HepG2 (cell line): ENCODE measurements around the gene HNRNPL. TPM values are rescaled to one million over a fixed set of nuclear protein-coding genes. Genes with fewer than 3 reads are reported as not detected.

Experiments
- ATAC-seq: fragments of 200-7000 bp; cut with Tn5 transposase; 3 replicates; pipeline ENCODE4 v1.9.1; 2020; ENCODE audit warnings: mild to moderate bottlenecking, moderate library complexity
- BruUV-seq: library from RNA; stranded (reverse); fragments of 400-500 nt; replicated peaks from 2 replicates; lab custom pipeline; 2021; lab: Mats Ljungman, UMichigan
- CTCF ChIA-PET: fragments of 300-600 bp; formaldehyde crosslinking; extraction: SDS; loops from one replicate; lab custom pipeline; 2021; ENCODE audit warnings: low total read pairs, inconsistent platforms, low intra/inter-chr PET ratio; lab: Yijun Ruan, JAX
- POLR2A ChIA-PET: fragments of 350-600 bp; sonication (Branson Sonifier 250); formaldehyde crosslinking; loops from one replicate; lab custom pipeline; 2020; ENCODE audit warnings: antibody characterized with exemption, inconsistent platforms; lab: Yijun Ruan, JAX
- DNase-seq: peaks from one replicate; pipeline ENCODE4 v3.0.0-alpha.2; 2015; ENCODE audit warnings: low spot score
- FAIRE-seq: peaks from 3 replicates; lab custom pipeline; 2011; peaks lifted over from hg19 to GRCh38; lab: Jason Lieb, UNC
- H2AFZ ChIP-seq: one replicate; pipeline ENCODE4 v1.6.1; 2011; ENCODE audit warnings: low read length, inconsistent platforms
- H3K27ac ChIP-seq: fragments of 300-600 bp; 3 replicates; pipeline ENCODE4 v1.8.0; 2011; ENCODE audit warnings: mixed run types, mild to moderate bottlenecking, mixed read lengths, low read length, inconsistent platforms; ENCODE audit not compliant: insufficient read depth; ENCODE audit errors: extremely low read length
- H3K27me3 ChIP-seq, 2 experiments: fragments of 200-600 bp in 1 of 2; 2 replicates in 1 of 2; 3 replicates in 1 of 2; pipeline versions ENCODE4 v1.6.0 to v1.8.0; 2011; ENCODE audit warnings: low read length in 2 of 2, mild to moderate bottlenecking in 2 of 2, moderate library complexity in 2 of 2, inconsistent platforms in 1 of 2; ENCODE audit not compliant: insufficient read depth in 2 of 2, control insufficient read depth in 1 of 2
- H3K36me3 ChIP-seq, 2 experiments: fragments of 200-600 bp in 1 of 2; replicated peaks in 1 of 2; 2 replicates in 1 of 2; 3 replicates in 1 of 2; pipeline versions ENCODE4 v1.5.1 to v1.8.0; 2011; ENCODE audit warnings: low read length in 2 of 2, inconsistent platforms in 1 of 2; ENCODE audit not compliant: insufficient read depth in 2 of 2, control insufficient read depth in 1 of 2
- H3K4me1 ChIP-seq: 2 replicates; pipeline ENCODE4 v1.5.1; 2012; ENCODE audit warnings: low read length, inconsistent platforms; ENCODE audit not compliant: insufficient read depth
- H3K4me2 ChIP-seq: 2 replicates; pipeline ENCODE4 v1.6.0; 2011; ENCODE audit warnings: low read depth, low read length, inconsistent platforms
- H3K4me3 ChIP-seq, 3 experiments: fragments of 200-600 bp in 1 of 3; sonication (generic), shearing (Covaris generic) in 1 of 3; replicated peaks in 1 of 3; 2 replicates each; pipeline ENCODE4 v1.5.1; 2011 to 2016; ENCODE audit warnings: low read length in 3 of 3, inconsistent platforms in 2 of 3, low read depth in 2 of 3, mild to moderate bottlenecking in 2 of 3, control low read depth in 1 of 3, mixed read lengths in 1 of 3; ENCODE audit not compliant: insufficient read depth in 1 of 3
- H3K79me2 ChIP-seq: one replicate; pipeline ENCODE4 v1.6.1; 2011; ENCODE audit warnings: low read length, inconsistent platforms; ENCODE audit not compliant: insufficient read depth
- H3K9ac ChIP-seq: 2 replicates; pipeline ENCODE4 v1.6.0; 2011; ENCODE audit warnings: mild to moderate bottlenecking, low read depth, low read length, inconsistent platforms; ENCODE audit not compliant: insufficient read depth
- H3K9me3 ChIP-seq: 2 replicates; pipeline ENCODE4 v1.5.1; 2012; ENCODE audit warnings: mild to moderate bottlenecking, low read length
- H4K20me1 ChIP-seq: 2 replicates; pipeline ENCODE4 v1.6.0; 2011; ENCODE audit warnings: inconsistent platforms, mild to moderate bottlenecking, low read length, moderate library complexity; ENCODE audit not compliant: insufficient read depth
- CBX5 ChIP-seq: sonication (generic); formaldehyde crosslinking; IDR thresholded peaks from 2 replicates; pipeline ENCODE4 v1.4.0; 2020; ENCODE audit warnings: missing genetic modification reagents, borderline replicate concordance
- CC2D1A ChIP-seq: sonication (generic); formaldehyde crosslinking; IDR thresholded peaks from 2 replicates; pipeline ENCODE4 v1.8.1; 2023; ENCODE audit warnings: mild to moderate bottlenecking, missing genetic modification reagents
- FOSL2 ChIP-seq: sonication (generic); formaldehyde crosslinking; IDR thresholded peaks from 2 replicates; pipeline ENCODE4 v1.4.0; 2020; ENCODE audit warnings: missing genetic modification reagents
- FOXJ3 ChIP-seq: sonication (generic); formaldehyde crosslinking; IDR thresholded peaks from 2 replicates; pipeline ENCODE4 v1.4.0; 2020; ENCODE audit warnings: missing genetic modification reagents, mild to moderate bottlenecking, borderline replicate concordance
- HNF4A ChIP-seq: sonication (generic); formaldehyde crosslinking; IDR thresholded peaks from 2 replicates; pipeline ENCODE4 v1.4.0; 2020; ENCODE audit warnings: missing genetic modification reagents
- NFYB ChIP-seq: sonication (generic); formaldehyde crosslinking; IDR thresholded peaks from 2 replicates; pipeline ENCODE4 v1.4.0; 2020; ENCODE audit warnings: missing genetic modification reagents
- POLR2A ChIP-seq, 2 experiments: IDR thresholded peaks; 2 replicates each; pipeline ENCODE4 v1.6.1; 2011; ENCODE audit warnings: low read depth in 2 of 2, low read length in 2 of 2, mild to moderate bottlenecking in 1 of 2, moderate library complexity in 1 of 2; ENCODE audit not compliant: insufficient read depth in 1 of 2
- POLR2AphosphoS5 ChIP-seq: IDR thresholded peaks from 2 replicates; pipeline ENCODE4 v1.6.1; 2012; ENCODE audit warnings: low read depth, low read length
- RFXAP ChIP-seq: sonication (generic); formaldehyde crosslinking; IDR thresholded peaks from 2 replicates; pipeline ENCODE4 v1.4.0; 2020; ENCODE audit warnings: missing genetic modification reagents, borderline replicate concordance
- WIZ ChIP-seq: sonication (generic); formaldehyde crosslinking; IDR thresholded peaks from 2 replicates; pipeline ENCODE4 v1.5.1; 2020; ENCODE audit warnings: mild to moderate bottlenecking, missing genetic modification reagents
- ZBTB21 ChIP-seq: sonication (generic); formaldehyde crosslinking; IDR thresholded peaks from 2 replicates; pipeline ENCODE4 v1.4.0; 2020; ENCODE audit warnings: missing genetic modification reagents
- ZNF232 ChIP-seq: sonication (generic); formaldehyde crosslinking; IDR thresholded peaks from 2 replicates; pipeline ENCODE4 v1.4.0; 2020; ENCODE audit warnings: missing genetic modification reagents, borderline replicate concordance
- ZNF343 ChIP-seq: sonication (generic); formaldehyde crosslinking; IDR thresholded peaks from 2 replicates; pipeline ENCODE4 v1.4.0; 2020; ENCODE audit warnings: mild to moderate bottlenecking, missing genetic modification reagents
- ZNF550 ChIP-seq: sonication (generic); formaldehyde crosslinking; IDR thresholded peaks from 2 replicates; pipeline ENCODE4 v1.4.0; 2020; ENCODE audit warnings: mild to moderate bottlenecking, missing genetic modification reagents, borderline replicate concordance
- WGBS: methylation state at CpG from one replicate; pipeline ENCODE4 v1.1.6; 2017; ENCODE audit warnings: low lambda C conversion rate; 5-methylcytosine and 5-hydroxymethylcytosine counted together
- in situ Hi-C: cut with HindIII; loops from 2 replicates; pipeline ENCODE4 v1.10.0; 2017; ENCODE audit warnings: low pct_unique_long_range_greater_than_20kb; ENCODE audit not compliant: extremely low pct_ligation_motif_present
- intact Hi-C: fragments of 100-400 bp; cut with micrococcal nuclease; formaldehyde crosslinking; loops from one replicate; pipeline ENCODE4 v1.10.0; 2022; ENCODE audit not compliant: unreplicated experiment
- polyA plus RNA-seq, 8 experiments: library from polyadenylated mRNA; depleted of rRNA in 3 of 8; stranded (reverse) in 7 of 8; unstranded in 1 of 8; fragments of >200 nt; fragmentation: Illumina TruSeq in 4 of 8; extraction: Trizol in 4 of 8; gene quantifications; 2 replicates each; pipeline versions ENCODE4 v1.2.1 to v1.2.3, GENCODE V29; 2011 to 2016; ENCODE audit warnings: low read depth in 4 of 8, missing spikeins in 1 of 8, mixed read lengths in 1 of 8; ENCODE audit not compliant: insufficient read depth in 1 of 8
- total RNA-seq, 5 experiments: library from RNA; depleted of rRNA; stranded (reverse); fragments of >200 nt; fragmentation: Illumina TruSeq; extraction: Trizol; gene quantifications; 2 replicates each; pipeline ENCODE4 v1.2.3, GENCODE V29; 2016; ENCODE audit warnings: low read depth in 1 of 5
- TF ChIP-seq, protein P1 (sequence below): sonication (generic); formaldehyde crosslinking; IDR thresholded peaks from 2 replicates; pipeline ENCODE4 v1.5.0; 2020; ENCODE audit warnings: missing genetic modification reagents
- TF ChIP-seq, protein P2 (sequence below): sonication (generic); formaldehyde crosslinking; IDR thresholded peaks from 2 replicates; pipeline ENCODE4 v1.4.0; 2020; ENCODE audit warnings: mild to moderate bottlenecking, missing genetic modification reagents
- TF ChIP-seq, protein P3 (sequence below): sonication (generic); formaldehyde crosslinking; IDR thresholded peaks from 2 replicates; pipeline ENCODE4 v1.5.0; 2020; ENCODE audit warnings: mild to moderate bottlenecking, missing genetic modification reagents, moderate library complexity

HNRNPL gene
- total and polyA plus RNA-seq, 2 of the 13 experiments (the other 11 are each of a cell fraction or from before 2014, with no cell fraction given): 156 to 278 TPM

DNA sequence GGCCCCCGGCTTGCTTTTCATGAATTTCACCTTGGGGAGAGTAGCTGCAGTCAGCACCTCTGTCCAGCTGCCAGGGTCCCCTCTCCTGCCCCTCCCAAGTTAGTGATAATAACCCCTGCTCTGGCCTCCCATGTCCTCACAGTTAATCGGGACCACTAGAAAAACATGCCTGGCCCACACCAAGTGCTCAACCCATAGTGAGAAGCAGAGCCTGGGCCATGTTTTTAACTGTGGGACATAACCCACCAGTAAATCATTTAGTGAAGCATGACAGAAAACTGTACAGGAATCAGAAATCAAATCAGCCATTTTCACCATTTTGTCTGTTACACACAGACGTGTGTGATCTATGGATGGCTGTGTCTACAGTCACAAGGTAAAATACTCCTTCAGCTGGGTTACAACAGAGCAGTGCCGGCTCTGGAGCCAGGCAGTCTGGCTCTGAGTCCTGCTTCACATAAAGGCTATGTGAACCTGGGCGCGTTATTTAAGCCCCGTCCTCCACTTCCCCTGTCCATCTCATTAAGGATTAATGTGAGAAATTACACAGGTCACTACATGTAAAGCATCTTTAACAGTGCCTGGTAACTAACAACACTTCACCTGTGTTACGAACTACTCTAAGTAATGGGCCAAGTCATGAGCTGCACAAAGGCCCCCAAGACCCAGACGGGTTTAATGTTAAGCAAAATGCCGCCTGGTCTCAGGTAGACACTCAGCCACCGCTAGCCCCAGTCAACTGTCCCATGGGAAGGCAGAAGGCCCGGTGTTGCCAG lies 10.6 kb downstream of the HNRNPL start (continued):
- TF ChIP-seq POLR2AphosphoS5: 0 out of 2 replicates have a peak, but pooled peaks have one; percentile 13

DNA sequence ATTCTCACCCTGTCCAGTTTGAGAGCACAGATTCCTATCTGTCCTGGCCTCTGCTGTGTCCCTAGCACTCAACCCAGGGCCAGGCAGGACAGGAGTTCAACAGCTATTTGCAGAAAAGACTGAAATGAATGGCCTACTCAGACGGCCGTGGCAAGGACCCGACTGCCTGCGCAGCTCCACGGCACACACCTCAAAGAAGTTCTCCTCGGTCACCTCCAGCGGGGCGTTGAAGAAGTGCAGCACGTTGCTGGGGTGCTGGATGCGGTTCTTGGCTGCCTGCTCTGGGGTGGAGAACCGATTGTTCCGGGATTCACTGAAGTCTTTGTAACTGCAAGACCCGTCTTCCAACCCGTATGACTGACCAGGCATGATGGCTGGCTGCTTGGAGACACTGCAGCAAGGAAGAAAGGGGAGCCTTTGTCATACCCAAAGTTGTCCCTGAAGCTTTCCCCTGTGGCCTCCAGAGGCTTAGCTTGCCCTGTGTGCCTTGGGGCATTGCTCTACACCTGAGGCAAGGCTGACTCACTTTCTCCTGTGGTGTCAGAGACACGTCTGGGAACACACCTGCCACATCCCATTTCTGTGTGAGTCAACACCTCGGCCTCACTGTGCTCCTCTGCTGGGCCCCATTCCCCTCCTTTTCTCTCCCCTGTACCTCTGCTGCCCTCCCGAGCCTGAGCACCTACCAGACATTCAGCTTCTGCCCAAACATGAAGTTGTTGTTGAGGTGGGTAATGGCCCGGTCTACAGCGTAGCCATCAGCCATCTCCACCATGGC lies 11.4 kb downstream of the HNRNPL start:
- Histone ChIP-seq H3K9ac (0 out of 2 replicates have a peak overlapping the region, but pooled peaks have one; percentile 0), H3K4me1 (peaks cover 65% of the 10 kb centered on the region), H3K4me2 (no peak overlapping the region), H4K20me1 (peaks cover 25% of the 10 kb centered on the region), H2AFZ (no peak overlapping the region), H3K36me3 (peaks cover 34 to 77% of the 10 kb centered on the region in 2 experiments), H3K9me3 (no peaks in the 10 kb centered on the region), H3K4me3 (no peak overlapping the region), H3K27me3 (no peaks in the 10 kb centered on the region), H3K79me2 (peaks cover 14% of the 10 kb centered on the region), H3K27ac (peak overlapping the region; percentile 60)
- DNase-seq (no peak), FAIRE-seq (no peak), ATAC-seq (peak; percentile 4)
- ChIA-PET CTCF (no interaction called here), POLR2A (interaction anchor here (0.7 to 4.4 kb wide), 14 partner anchors 8 to 138 kb away, joined by 3 to 42 read pairs (median 5); partner anchors contain the start of genes HNRNPL, MRPS12, RINL and SARS2)
- BruUV-seq: no TSS peak
- WGBS: 87% methylated on average over 11 of the region's 19 CpGs
- intact Hi-C loops (loop anchor here (10.0 kb wide), 1 partner anchor 184 kb away; no protein-coding TSS in a partner anchor), in situ Hi-C loops (no loop called here)
- TF ChIP-seq FOSL2 (CRISPR knock-in tag) (0 out of 2 replicates have a peak, but pooled peaks have one; percentile 31), WIZ (CRISPR knock-in tag) (no peak), POLR2A (IDR thresholded peaks at IDR 0.05; ENCODE audit: insufficient read depth in 1 of 2, low read depth in 2 of 2, low read length in 2 of 2) (peak in 1 of 2 experiments; percentile 8; a peak in 2 of 4 replicates), FOXJ3 (CRISPR knock-in tag) (no peak), CBX5 (CRISPR knock-in tag) (no peak), ZBTB21 (CRISPR knock-in tag) (no peak), ZNF343 (CRISPR knock-in tag) (no peak), CC2D1A (CRISPR knock-in tag) (no peak), RFXAP (CRISPR knock-in tag) (no peak), ZNF232 (CRISPR knock-in tag) (no peak), ZNF550 (no peak), HNF4A (CRISPR knock-in tag) (no peak), NFYB (CRISPR knock-in tag) (no peak)
- TF ChIP-seq, protein P1, sequence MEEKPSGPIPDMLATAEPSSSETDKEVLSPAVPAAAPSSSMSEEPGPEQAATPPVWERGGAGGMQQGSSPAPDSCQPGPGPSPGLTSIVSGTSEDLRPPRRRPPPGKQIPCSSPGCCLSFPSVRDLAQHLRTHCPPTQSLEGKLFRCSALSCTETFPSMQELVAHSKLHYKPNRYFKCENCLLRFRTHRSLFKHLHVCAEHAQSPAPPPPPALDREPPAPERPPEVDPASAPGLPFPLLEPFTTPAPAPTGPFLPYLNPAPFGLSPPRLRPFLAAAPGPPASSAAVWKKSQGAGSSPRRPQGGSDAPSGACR (CRISPR knock-in tag): 0 out of 2 replicates have a peak, but pooled peaks have one; percentile 10
- TF ChIP-seq, protein P2, sequence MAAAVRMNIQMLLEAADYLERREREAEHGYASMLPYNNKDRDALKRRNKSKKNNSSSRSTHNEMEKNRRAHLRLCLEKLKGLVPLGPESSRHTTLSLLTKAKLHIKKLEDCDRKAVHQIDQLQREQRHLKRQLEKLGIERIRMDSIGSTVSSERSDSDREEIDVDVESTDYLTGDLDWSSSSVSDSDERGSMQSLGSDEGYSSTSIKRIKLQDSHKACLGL (CRISPR knock-in tag): no peak
- TF ChIP-seq, protein P3, sequence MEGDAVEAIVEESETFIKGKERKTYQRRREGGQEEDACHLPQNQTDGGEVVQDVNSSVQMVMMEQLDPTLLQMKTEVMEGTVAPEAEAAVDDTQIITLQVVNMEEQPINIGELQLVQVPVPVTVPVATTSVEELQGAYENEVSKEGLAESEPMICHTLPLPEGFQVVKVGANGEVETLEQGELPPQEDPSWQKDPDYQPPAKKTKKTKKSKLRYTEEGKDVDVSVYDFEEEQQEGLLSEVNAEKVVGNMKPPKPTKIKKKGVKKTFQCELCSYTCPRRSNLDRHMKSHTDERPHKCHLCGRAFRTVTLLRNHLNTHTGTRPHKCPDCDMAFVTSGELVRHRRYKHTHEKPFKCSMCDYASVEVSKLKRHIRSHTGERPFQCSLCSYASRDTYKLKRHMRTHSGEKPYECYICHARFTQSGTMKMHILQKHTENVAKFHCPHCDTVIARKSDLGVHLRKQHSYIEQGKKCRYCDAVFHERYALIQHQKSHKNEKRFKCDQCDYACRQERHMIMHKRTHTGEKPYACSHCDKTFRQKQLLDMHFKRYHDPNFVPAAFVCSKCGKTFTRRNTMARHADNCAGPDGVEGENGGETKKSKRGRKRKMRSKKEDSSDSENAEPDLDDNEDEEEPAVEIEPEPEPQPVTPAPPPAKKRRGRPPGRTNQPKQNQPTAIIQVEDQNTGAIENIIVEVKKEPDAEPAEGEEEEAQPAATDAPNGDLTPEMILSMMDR (CRISPR knock-in tag): 0 out of 2 replicates have a peak, but pooled peaks have one; percentile 9
